ENCODE measurements around the gene TMEM62.

DNA sequence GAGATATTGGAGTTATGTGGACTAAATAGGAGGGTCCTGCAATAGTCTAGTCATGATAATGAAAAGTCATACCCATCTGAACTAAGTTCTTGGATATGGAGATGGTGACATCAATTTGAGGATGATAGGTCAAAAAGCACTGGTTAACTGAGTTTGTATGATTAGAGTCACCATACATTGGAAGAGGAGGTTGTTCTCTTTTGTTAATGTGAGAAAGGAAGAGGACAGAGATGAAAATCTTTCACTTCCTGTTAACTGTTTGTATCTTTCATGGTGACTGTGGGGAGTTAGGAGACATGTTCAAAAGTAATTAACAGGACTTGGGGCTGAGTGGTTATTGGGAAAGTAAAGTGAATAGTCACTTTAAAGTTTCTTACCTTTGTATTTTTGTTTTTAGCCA is 11.1 kb downstream of the TMEM62 start:
- TF ChIP-seq, protein P1, sequence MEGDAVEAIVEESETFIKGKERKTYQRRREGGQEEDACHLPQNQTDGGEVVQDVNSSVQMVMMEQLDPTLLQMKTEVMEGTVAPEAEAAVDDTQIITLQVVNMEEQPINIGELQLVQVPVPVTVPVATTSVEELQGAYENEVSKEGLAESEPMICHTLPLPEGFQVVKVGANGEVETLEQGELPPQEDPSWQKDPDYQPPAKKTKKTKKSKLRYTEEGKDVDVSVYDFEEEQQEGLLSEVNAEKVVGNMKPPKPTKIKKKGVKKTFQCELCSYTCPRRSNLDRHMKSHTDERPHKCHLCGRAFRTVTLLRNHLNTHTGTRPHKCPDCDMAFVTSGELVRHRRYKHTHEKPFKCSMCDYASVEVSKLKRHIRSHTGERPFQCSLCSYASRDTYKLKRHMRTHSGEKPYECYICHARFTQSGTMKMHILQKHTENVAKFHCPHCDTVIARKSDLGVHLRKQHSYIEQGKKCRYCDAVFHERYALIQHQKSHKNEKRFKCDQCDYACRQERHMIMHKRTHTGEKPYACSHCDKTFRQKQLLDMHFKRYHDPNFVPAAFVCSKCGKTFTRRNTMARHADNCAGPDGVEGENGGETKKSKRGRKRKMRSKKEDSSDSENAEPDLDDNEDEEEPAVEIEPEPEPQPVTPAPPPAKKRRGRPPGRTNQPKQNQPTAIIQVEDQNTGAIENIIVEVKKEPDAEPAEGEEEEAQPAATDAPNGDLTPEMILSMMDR (IDR thresholded peaks at IDR 0.05; ENCODE audit: low read depth, low read length, poor library complexity, severe bottlenecking), result no peak
- TF ChIP-seq EZH2phosphoT487 (IDR thresholded peaks at IDR 0.05; ENCODE audit: borderline replicate concordance, low read length), result no peak
